Measurements from ENCODE around the gene TNFRSF13B.
A peak's percentile ranks its signal among the peaks of the same experiment; 100 is the strongest.
"Not testable (repeated sequence)": the region's sequence is repeated elsewhere in the genome, so short reads cannot be mapped to it uniquely, and the experiment has no call there.

TNFRSF13B gene

GRCh38 chr17:16971458-16972338, at the start of gene TNFRSF13B:
TSS of gene TNFRSF13B (minus strand) at chr17:16972118. CDS start at chr17:16972075, 43 bp downstream.
- no peak for DNase-seq

GRCh38 chr17:17021194-17021863, 49.4 kb upstream of the TNFRSF13B start:
- peak; percentile 72 for DNase-seq

- no peak for DNase-seq
Observed at GRCh38 chr17:17020821-17021193, 48.9 kb upstream of the TNFRSF13B start.

- no peak for DNase-seq
Observed at GRCh38 chr17:17019891-17020456, 48.1 kb upstream of the TNFRSF13B start.

GRCh38 chr17:17019430-17019762, 47.5 kb upstream of the TNFRSF13B start:
- no peak for DNase-seq

GRCh38 chr17:17018612-17019429, 46.9 kb upstream of the TNFRSF13B start:
- no peak for DNase-seq

GRCh38 chr17:17018021-17018441, 46.1 kb upstream of the TNFRSF13B start:
- DNase-seq, result no peak

- DNase-seq, result no peak
Observed at GRCh38 chr17:17017343-17018014, 45.6 kb upstream of the TNFRSF13B start.

- DNase-seq, result not testable (repeated sequence)
Observed at GRCh38 chr17:17016199-17017197, 44.6 kb upstream of the TNFRSF13B start.

- DNase-seq, result no peak
Observed at GRCh38 chr17:17015230-17015629, 43.3 kb upstream of the TNFRSF13B start.

- not testable (repeated sequence) for DNase-seq
Observed at GRCh38 chr17:17014748-17015124, 42.8 kb upstream of the TNFRSF13B start.

- DNase-seq, result not testable (repeated sequence)
Observed at GRCh38 chr17:17013828-17014747, 42.2 kb upstream of the TNFRSF13B start.

GRCh38 chr17:17011043-17011907, 39.4 kb upstream of the TNFRSF13B start:
- DNase-seq, result not testable (repeated sequence)

GRCh38 chr17:17010545-17011034, 38.7 kb upstream of the TNFRSF13B start:
- not testable (repeated sequence) for DNase-seq

GRCh38 chr17:17009972-17010371, 38.1 kb upstream of the TNFRSF13B start:
- not testable (repeated sequence) for DNase-seq

- DNase-seq, result not testable (repeated sequence)
Observed at GRCh38 chr17:17008621-17009397, 36.9 kb upstream of the TNFRSF13B start.

- not testable (repeated sequence) for DNase-seq
Observed at GRCh38 chr17:17007891-17008290, 36.0 kb upstream of the TNFRSF13B start.

Data from eye (tissue), 1 donor.